Heart left ventricle (tissue), 13 donors: ENCODE measurements around the gene ZNF594.
"Not testable (repeated sequence)": the region's sequence is repeated elsewhere in the genome, so short reads cannot be mapped to it uniquely, and the experiment has no call there.

Experiments
- CTCF ChIP-seq, 12 donors: fragments of 200-600 bp; sonication (generic) in 4 of 12; IDR thresholded peaks; one replicate each; pipeline versions ENCODE4 v1.5.0 to v1.8.0; 2018 to 2022; ENCODE audit warnings: antibody characterized with exemption in 12 of 12, mild to moderate bottlenecking in 5 of 12
- POLR2A ChIP-seq, 2 donors: fragments of 450-650 bp; IDR thresholded peaks; one replicate each; pipeline ENCODE4 v1.6.1; 2017; ENCODE audit warnings: antibody characterized with exemption in 2 of 2, mild to moderate bottlenecking in 2 of 2, moderate library complexity in 2 of 2
- donor health status: ischemic (EF 13 %, LVEDD 7.1; RV severe dilation, severe dysfunction).
- donor health status: DM: no; HTN: yes; CAD: no.
- donor health status: DM: no; HTN: no; CAD: no.
- donor health status: ischemic (EF 25% LVEDD 6.9; RV normal size, moderate dysfunction).
- donor health status: ischemic (EF 25% LVEDD 5.7; RV mildly dilated, moderate dysfunction).
- donor health status: ischemic (EF 35%, LVEDD 5.7; RV mildly dilated, moderate dysfunction).
- donor health status: nonischemic (EF 11% LVEDD 7.7; RV severe dilation, severe dysfunction).
- donor health status: DM: yes; HTN: yes; CAD: no.
- donor health status: PGD.
- donor health status: ischemic (EF 29% LVEDD 5.4; RV normal size, mild dysfunction).
- donor health status: nonischemic (EF 23%, LVEDD 6.1; RV moderate dilation, normal function).

GRCh38 chr17:5132503-5133225 lies 59.0 kb downstream of the ZNF594 start:
- TF ChIP-seq CTCF, POLR2A (IDR thresholded peaks at IDR 0.05): not testable (repeated sequence)
